ENCODE measurements around the gene NRSN2. TPM values are rescaled to one million over a fixed set of nuclear protein-coding genes. Genes with fewer than 3 reads are reported as not detected.

The NRSN2 gene
- total and polyA plus RNA-seq, 2 experiments from 2014 or later = 111 to 170 TPM

DNA sequence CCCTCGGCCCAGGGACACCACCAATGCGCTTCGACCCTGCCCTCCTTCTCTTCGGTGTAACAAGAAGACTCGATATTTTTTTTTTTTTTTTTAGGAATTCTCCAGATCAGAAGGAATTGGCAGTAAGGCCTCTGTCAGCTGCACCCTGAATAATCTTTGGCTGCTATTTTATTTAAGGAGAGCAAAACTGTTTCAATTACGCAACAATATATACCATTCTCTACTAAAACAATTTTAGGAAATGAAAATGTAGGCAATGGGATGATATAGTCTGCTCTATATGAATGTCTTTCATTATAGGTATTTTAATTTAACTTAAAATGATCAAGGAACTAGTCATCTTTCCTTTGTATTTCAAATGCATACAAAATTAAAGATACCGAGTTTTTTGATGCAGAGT, 36.3 kb upstream of the NRSN2 start:
- Histone ChIP-seq H3K27ac (peak overlapping the region; percentile 77), H3K4me1 (ENCODE audit: low read depth) (peaks cover 14% of the 10 kb centered on the region), H3K4me3 (peak overlapping the region; percentile 14), H3K36me3 (no peaks in the 10 kb centered on the region), H3K9me3 (ENCODE audit: low read depth) (no peaks in the 10 kb centered on the region), H3K27me3 (no peaks in the 10 kb centered on the region)
- DNase-seq (ENCODE audit: low read depth in 1 of 2, low spot score in 1 of 2) = no peak
- TF ChIP-seq, protein P1, sequence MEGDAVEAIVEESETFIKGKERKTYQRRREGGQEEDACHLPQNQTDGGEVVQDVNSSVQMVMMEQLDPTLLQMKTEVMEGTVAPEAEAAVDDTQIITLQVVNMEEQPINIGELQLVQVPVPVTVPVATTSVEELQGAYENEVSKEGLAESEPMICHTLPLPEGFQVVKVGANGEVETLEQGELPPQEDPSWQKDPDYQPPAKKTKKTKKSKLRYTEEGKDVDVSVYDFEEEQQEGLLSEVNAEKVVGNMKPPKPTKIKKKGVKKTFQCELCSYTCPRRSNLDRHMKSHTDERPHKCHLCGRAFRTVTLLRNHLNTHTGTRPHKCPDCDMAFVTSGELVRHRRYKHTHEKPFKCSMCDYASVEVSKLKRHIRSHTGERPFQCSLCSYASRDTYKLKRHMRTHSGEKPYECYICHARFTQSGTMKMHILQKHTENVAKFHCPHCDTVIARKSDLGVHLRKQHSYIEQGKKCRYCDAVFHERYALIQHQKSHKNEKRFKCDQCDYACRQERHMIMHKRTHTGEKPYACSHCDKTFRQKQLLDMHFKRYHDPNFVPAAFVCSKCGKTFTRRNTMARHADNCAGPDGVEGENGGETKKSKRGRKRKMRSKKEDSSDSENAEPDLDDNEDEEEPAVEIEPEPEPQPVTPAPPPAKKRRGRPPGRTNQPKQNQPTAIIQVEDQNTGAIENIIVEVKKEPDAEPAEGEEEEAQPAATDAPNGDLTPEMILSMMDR (IDR thresholded peaks at IDR 0.05; ENCODE audit: low read depth, low read length) = no peak

DNA sequence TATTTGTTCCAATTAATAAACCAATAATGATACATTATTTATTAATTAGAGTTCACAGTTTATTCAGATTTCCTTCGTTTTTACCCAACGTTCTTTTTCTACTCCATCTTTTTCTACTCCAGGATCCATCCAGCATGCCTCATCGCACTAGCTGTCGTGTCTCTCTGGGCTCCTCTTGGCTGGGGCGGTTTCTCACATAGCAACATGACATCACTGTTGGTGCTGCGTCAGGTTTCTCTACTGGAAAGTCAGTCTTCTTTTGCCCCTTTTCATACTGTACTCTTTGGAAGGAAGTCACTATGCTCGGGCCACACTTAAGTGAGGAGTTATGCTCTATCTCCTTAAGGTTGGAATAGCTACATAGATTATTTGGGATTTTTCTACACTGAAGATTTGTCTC, 35.3 kb upstream of the NRSN2 start:
- Histone ChIP-seq H3K9me3 (ENCODE audit: low read depth) (no peaks in the 10 kb centered on the region), H3K4me1 (ENCODE audit: low read depth) (peaks cover 14% of the 10 kb centered on the region), H3K4me3 (no peak overlapping the region), H3K27ac (no peak overlapping the region), H3K36me3 (no peaks in the 10 kb centered on the region), H3K27me3 (no peaks in the 10 kb centered on the region)
- no peak for DNase-seq (ENCODE audit: low read depth in 1 of 2, low spot score in 1 of 2)
- TF ChIP-seq, protein P1 (IDR thresholded peaks at IDR 0.05; ENCODE audit: low read depth, low read length) = no peak

DNA sequence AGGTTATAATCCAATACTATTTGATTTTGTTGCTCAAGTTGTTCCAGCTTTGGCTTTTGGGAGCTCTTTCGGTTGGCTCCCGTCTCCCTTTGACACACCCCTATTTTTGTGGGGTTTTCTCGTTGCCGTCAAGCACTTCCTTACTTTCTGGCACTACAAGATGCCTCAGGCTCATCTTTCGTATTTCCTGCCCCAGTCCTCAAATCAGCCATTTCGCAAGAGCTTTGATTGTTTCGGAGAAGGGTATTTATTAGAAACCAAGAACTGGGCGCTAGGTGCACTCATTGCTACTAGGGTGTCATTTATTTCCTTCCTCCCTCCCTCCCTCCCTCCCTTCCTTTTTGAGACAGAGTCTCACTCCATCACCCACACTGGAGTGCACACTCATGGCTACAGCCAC, 34.8 kb upstream of the NRSN2 start:
- Histone ChIP-seq H3K4me3 (no peak overlapping the region), H3K9me3 (ENCODE audit: low read depth) (no peaks in the 10 kb centered on the region), H3K27me3 (no peaks in the 10 kb centered on the region), H3K4me1 (ENCODE audit: low read depth) (peaks cover 14% of the 10 kb centered on the region), H3K36me3 (no peaks in the 10 kb centered on the region), H3K27ac (no peak overlapping the region)
- DNase-seq (ENCODE audit: low read depth in 1 of 2, low spot score in 1 of 2) = no peak
- TF ChIP-seq, protein P1 (IDR thresholded peaks at IDR 0.05; ENCODE audit: low read depth, low read length) = no peak

DNA sequence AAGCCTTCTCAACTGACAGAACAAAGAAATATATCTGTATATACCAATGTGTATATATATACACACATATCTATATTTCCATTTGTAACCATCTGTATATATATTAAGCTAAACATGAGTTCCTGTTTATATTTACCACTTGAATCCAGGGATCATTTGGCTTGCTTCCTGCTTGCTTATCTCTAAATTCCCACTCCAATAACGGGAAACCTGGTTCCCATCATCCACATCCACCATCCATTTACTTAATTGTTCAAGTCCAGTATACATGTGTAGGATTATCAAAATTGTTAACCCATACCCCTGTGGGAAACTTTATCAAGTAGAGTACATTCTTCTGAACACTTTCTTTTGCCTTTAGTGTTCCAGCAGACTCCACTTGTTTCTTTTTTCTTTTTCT, 34.0 kb upstream of the NRSN2 start:
- H3K4me3 ChIP-seq = no peak overlapping the region
- no peaks in the 10 kb centered on the region for H3K27me3 ChIP-seq

DNA sequence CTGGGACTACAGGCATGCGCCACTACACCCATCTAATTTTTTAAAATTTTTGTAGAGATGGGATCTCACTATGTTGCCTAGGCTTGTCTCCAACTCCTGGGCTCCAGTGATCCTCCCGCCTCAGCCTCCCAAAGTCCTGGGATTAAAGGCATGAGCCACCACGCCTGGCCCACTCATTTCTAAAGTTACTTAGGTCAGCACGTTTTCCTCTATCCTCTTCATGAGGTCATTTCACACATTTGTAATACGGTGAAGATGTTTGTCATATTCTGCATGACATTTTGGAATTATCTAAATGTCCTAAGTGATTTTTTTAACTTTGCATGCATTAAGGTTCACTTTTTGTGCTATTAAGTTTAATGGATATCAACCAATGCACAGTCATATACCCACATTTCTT, 33.5 kb upstream of the NRSN2 start:
- H3K27ac ChIP-seq = no peak overlapping the region
- no peaks in the 10 kb centered on the region for H3K36me3 ChIP-seq
- no peak overlapping the region for H3K4me3 ChIP-seq
- TF ChIP-seq, protein P1 (IDR thresholded peaks at IDR 0.05; ENCODE audit: low read depth, low read length) = no peak
- H3K9me3 ChIP-seq (ENCODE audit: low read depth) = no peaks in the 10 kb centered on the region
- no peaks in the 10 kb centered on the region for H3K27me3 ChIP-seq
- H3K4me1 ChIP-seq (ENCODE audit: low read depth) = peaks cover 14% of the 10 kb centered on the region
- DNase-seq (ENCODE audit: low read depth in 1 of 2, low spot score in 1 of 2) = no peak

More for the DNA sequence above, 34.0 kb upstream of the NRSN2 start:
- no peaks in the 10 kb centered on the region for H3K36me3 ChIP-seq
- H3K9me3 ChIP-seq (ENCODE audit: low read depth) = no peaks in the 10 kb centered on the region
- DNase-seq (ENCODE audit: low read depth in 1 of 2, low spot score in 1 of 2) = no peak
- TF ChIP-seq, protein P1 (IDR thresholded peaks at IDR 0.05; ENCODE audit: low read depth, low read length) = no peak
- no peak overlapping the region for H3K27ac ChIP-seq
- H3K4me1 ChIP-seq (ENCODE audit: low read depth) = peaks cover 14% of the 10 kb centered on the region

DNA sequence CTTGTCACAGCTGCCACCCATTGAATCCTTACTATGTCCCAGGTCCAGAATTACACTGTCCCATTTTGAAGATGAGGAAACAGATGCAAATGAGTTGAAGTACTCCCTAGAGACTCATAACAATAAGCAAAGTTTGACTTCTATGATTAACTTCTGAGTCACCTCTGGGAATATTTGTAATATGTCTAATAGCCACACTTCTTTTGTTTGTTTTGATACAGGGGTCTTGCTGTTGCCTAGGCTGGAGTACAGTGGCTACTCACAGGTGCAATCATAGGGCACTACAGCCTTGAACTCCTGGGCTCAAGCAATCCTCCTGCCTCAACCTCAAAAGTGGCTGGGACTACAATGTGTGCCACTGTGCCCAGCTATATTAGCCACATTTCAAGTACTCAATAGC, 33.0 kb upstream of the NRSN2 start:
- Histone ChIP-seq H3K9me3 (ENCODE audit: low read depth) (no peaks in the 10 kb centered on the region), H3K36me3 (no peaks in the 10 kb centered on the region), H3K27ac (no peak overlapping the region), H3K27me3 (no peaks in the 10 kb centered on the region), H3K4me3 (no peak overlapping the region), H3K4me1 (ENCODE audit: low read depth) (peaks cover 11% of the 10 kb centered on the region)
- no peak for DNase-seq (ENCODE audit: low read depth in 1 of 2, low spot score in 1 of 2)
- TF ChIP-seq, protein P1 (IDR thresholded peaks at IDR 0.05; ENCODE audit: low read depth, low read length) = no peak

Measured in cardiac muscle cell (in vitro differentiated cells and primary cell).